Thymus (tissue), 11 donors: ENCODE measurements around the gene FAM89B. TPM values are rescaled to one million over a fixed set of nuclear protein-coding genes. Genes with fewer than 3 reads are reported as not detected.

Experiments used
- DNase-seq, 9 donors: peaks; one replicate each; pipeline ENCODE4 v3.0.0-alpha.2; 2013; ENCODE audit warnings: low spot score in 9 of 9, low read depth in 6 of 9, missing footprints in 1 of 9
- H3K27ac ChIP-seq, 2 donors: one replicate each; pipeline ENCODE4 v1.5.1; 2013; ENCODE audit warnings: control low read depth in 1 of 2, low read depth in 1 of 2, low read length in 1 of 2, mild to moderate bottlenecking in 1 of 2, moderate library complexity in 1 of 2
- H3K27me3 ChIP-seq, 2 donors: one replicate each; pipeline ENCODE4 v1.5.1; 2013; ENCODE audit warnings: low read length in 1 of 2; ENCODE audit not compliant: control insufficient read depth in 2 of 2, insufficient read depth in 1 of 2
- H3K36me3 ChIP-seq, 2 donors: one replicate each; pipeline ENCODE4 v1.5.1; 2013; ENCODE audit warnings: low read length in 1 of 2, mild to moderate bottlenecking in 1 of 2, moderate library complexity in 1 of 2; ENCODE audit not compliant: control insufficient read depth in 2 of 2, insufficient read depth in 2 of 2
- H3K4me1 ChIP-seq, 2 donors: one replicate each; pipeline ENCODE4 v1.5.1; 2013; ENCODE audit warnings: low read length in 2 of 2; ENCODE audit not compliant: control insufficient read depth in 2 of 2, insufficient read depth in 2 of 2
- H3K4me3 ChIP-seq, 2 donors: one replicate each; pipeline ENCODE4 v1.5.1; 2013; ENCODE audit warnings: low read length in 2 of 2, control low read depth in 1 of 2, mild to moderate bottlenecking in 1 of 2
- H3K9me3 ChIP-seq, 2 donors: one replicate each; pipeline ENCODE4 v1.5.1; 2013; ENCODE audit warnings: low read length in 1 of 2, mild to moderate bottlenecking in 1 of 2; ENCODE audit not compliant: control insufficient read depth in 2 of 2, insufficient read depth in 1 of 2
- WGBS: extraction: QIAGEN DNeasy Blood & Tissue Kit; methylation state at CpG from one replicate; pipeline ENCODE4 v1.1.7; 2013; 5-methylcytosine and 5-hydroxymethylcytosine counted together
- polyA plus RNA-seq: library from polyadenylated mRNA; stranded (reverse); fragments of 200-250 nt; gene quantifications from one replicate; pipeline ENCODE4 v1.2.3, GENCODE V29; 2013
- total RNA-seq: library from RNA; stranded (reverse); fragments of 120-200 nt; gene quantifications from one replicate; pipeline ENCODE4 v1.2.4, GENCODE V29; 2013
- donor health status: healthy.

The FAM89B gene
- total and polyA plus RNA-seq, 2 donors = 47.2 to 62.2 TPM

- peaks cover 42 to 49% of the 10 kb centered on the region in 2 donors for H3K36me3 ChIP-seq
These were observed 16.1 kb downstream of the FAM89B start for GRCh38 chr11:65588199-65589054.

GRCh38 chr11:65589444-65590239, 17.3 kb downstream of the FAM89B start:
- H3K27me3 ChIP-seq = peaks cover 0 to 39% of the 10 kb centered on the region in 2 donors
- no peaks in the 10 kb centered on the region for H3K9me3 ChIP-seq
- peak overlapping the region in 1 of 2 donors; percentile 11 for H3K27ac ChIP-seq
- 87% methylated on average over 9 of the region's 9 CpGs for WGBS
- no peak overlapping the region for H3K4me3 ChIP-seq
- peak in 2 of 9 donors; percentile 60 to 71 for DNase-seq
- H3K36me3 ChIP-seq = peaks cover 39 to 43% of the 10 kb centered on the region in 2 donors
- peaks cover 2 to 54% of the 10 kb centered on the region in 2 donors for H3K4me1 ChIP-seq

More at GRCh38 chr11:65588199-65589054, 16.1 kb downstream of the FAM89B start:
- H3K4me3 ChIP-seq = no peak overlapping the region
- H3K9me3 ChIP-seq = no peaks in the 10 kb centered on the region
- H3K27me3 ChIP-seq = peaks cover 0 to 48% of the 10 kb centered on the region in 2 donors
- DNase-seq = peak in 4 of 9 donors; percentile 56 to 81 (median 74)
- peaks cover 0 to 54% of the 10 kb centered on the region in 2 donors for H3K4me1 ChIP-seq
- H3K27ac ChIP-seq = peak overlapping the region; percentile 45 to 68
- 48% methylated on average over 13 of the region's 13 CpGs for WGBS

- Histone ChIP-seq H3K27me3 (peaks cover 0 to 36% of the 10 kb centered on the region in 2 donors), H3K27ac (peak overlapping the region; percentile 3 to 11), H3K36me3 (peaks cover 38 to 39% of the 10 kb centered on the region in 2 donors), H3K4me3 (no peak overlapping the region), H3K4me1 (peaks cover 2 to 55% of the 10 kb centered on the region in 2 donors), H3K9me3 (no peaks in the 10 kb centered on the region)
- no peak for DNase-seq
- 84% methylated on average over 8 of the region's 8 CpGs for WGBS
These were observed 18.0 kb downstream of the FAM89B start for GRCh38 chr11:65590240-65590738.

- no peak overlapping the region for H3K27ac ChIP-seq
- WGBS = 94% methylated on average over 106 of the region's 106 CpGs
- no peaks in the 10 kb centered on the region for H3K9me3 ChIP-seq
- no peak overlapping the region for H3K4me3 ChIP-seq
- DNase-seq = no peak
- H3K27me3 ChIP-seq = peaks cover 0 to 27% of the 10 kb centered on the region in 2 donors
- H3K36me3 ChIP-seq = peaks cover 28 to 31% of the 10 kb centered on the region in 2 donors
- peaks cover 2 to 52% of the 10 kb centered on the region in 2 donors for H3K4me1 ChIP-seq
These were observed 19.9 kb downstream of the FAM89B start for GRCh38 chr11:65591939-65592857.

- Histone ChIP-seq H3K27ac (no peak overlapping the region), H3K27me3 (peaks cover 0 to 27% of the 10 kb centered on the region in 2 donors), H3K4me3 (no peak overlapping the region), H3K4me1 (peaks cover 2 to 44% of the 10 kb centered on the region in 2 donors), H3K36me3 (peaks cover 32 to 35% of the 10 kb centered on the region in 2 donors), H3K9me3 (no peaks in the 10 kb centered on the region)
- no peak for DNase-seq
- 93% methylated on average over 22 of the region's 22 CpGs for WGBS
These were observed 20.6 kb downstream of the FAM89B start for GRCh38 chr11:65592858-65593517.

GRCh38 chr11:65593518-65594414, 21.4 kb downstream of the FAM89B start:
- Histone ChIP-seq H3K9me3 (no peaks in the 10 kb centered on the region), H3K4me3 (no peak overlapping the region), H3K27ac (no peak overlapping the region), H3K4me1 (peaks cover 2 to 36% of the 10 kb centered on the region in 2 donors), H3K27me3 (peaks cover 0 to 27% of the 10 kb centered on the region in 2 donors), H3K36me3 (peaks cover 40 to 43% of the 10 kb centered on the region in 2 donors)
- peak in 3 of 9 donors; percentile 53 to 63 (median 60) for DNase-seq
- WGBS = 95% methylated on average over 26 of the region's 26 CpGs

- H3K9me3 ChIP-seq = no peaks in the 10 kb centered on the region
- no peak overlapping the region for H3K4me3 ChIP-seq
- H3K4me1 ChIP-seq = peaks cover 2 to 23% of the 10 kb centered on the region in 2 donors
- peaks cover 0 to 27% of the 10 kb centered on the region in 2 donors for H3K27me3 ChIP-seq
- WGBS = 95% methylated on average over 3 of the region's 3 CpGs
- H3K36me3 ChIP-seq = peaks cover 47 to 55% of the 10 kb centered on the region in 2 donors
- DNase-seq = no peak
- peak overlapping the region in 1 of 2 donors; percentile 20 for H3K27ac ChIP-seq
These were observed 22.8 kb downstream of the FAM89B start for GRCh38 chr11:65595131-65595530.
